HL-60 (cell line): ENCODE data around the gene MIA3.

ENCODE experiments used
- DNase-seq, 2 experiments: peaks; one replicate each; pipeline ENCODE4 v3.0.0-alpha.2; 2010 to 2020; ENCODE audit warnings: low read depth in 1 of 2, low spot score in 1 of 2
- H3K27ac ChIP-seq: fragments of 250-450 bp; sonication (Bioruptor Pico); replicated peaks from 2 replicates; pipeline ENCODE4 v1.5.1; 2020; ENCODE audit warnings: mild to moderate bottlenecking, moderate library complexity
- H3K27me3 ChIP-seq: fragments of 250-450 bp; sonication (Bioruptor Pico); 2 replicates; pipeline ENCODE4 v1.5.1; 2021; ENCODE audit warnings: mild to moderate bottlenecking, moderate library complexity; ENCODE audit not compliant: insufficient read depth, poor library complexity, severe bottlenecking
- H3K4me3 ChIP-seq: replicated peaks from 2 replicates; pipeline ENCODE4 v1.5.1; 2011; ENCODE audit warnings: mild to moderate bottlenecking, control low read depth, low read length; ENCODE audit not compliant: insufficient read depth
- CTCF ChIP-seq: IDR thresholded peaks from one replicate; pipeline ENCODE4 v1.5.1; 2011; ENCODE audit warnings: low read length, control low read depth, inconsistent platforms; ENCODE audit not compliant: insufficient read depth
- GABPA ChIP-seq: IDR thresholded peaks from 2 replicates; pipeline ENCODE4 v1.6.1; 2012; ENCODE audit warnings: low read depth
- POLR2AphosphoS5 ChIP-seq: IDR thresholded peaks from 2 replicates; pipeline ENCODE4 v1.6.1; 2012; ENCODE audit warnings: low read depth
- REST ChIP-seq: IDR thresholded peaks from 2 replicates; pipeline ENCODE4 v1.6.1; 2012; ENCODE audit warnings: low read depth; ENCODE audit not compliant: insufficient replicate concordance
- SPI1 ChIP-seq: IDR thresholded peaks from 2 replicates; pipeline ENCODE4 v1.6.1; 2012; ENCODE audit warnings: low read depth, mild to moderate bottlenecking, borderline replicate concordance

The MIA3 gene

GRCh38 chr1:222632749-222633148, 14.9 kb downstream of the MIA3 start:
- no peak for TF ChIP-seq GABPA
- no peak for TF ChIP-seq REST
- TF ChIP-seq POLR2AphosphoS5: no peak
- TF ChIP-seq CTCF: no peak
- no peak for TF ChIP-seq SPI1
- H3K27me3 ChIP-seq: no peaks in the 10 kb centered on the region
- no peak for DNase-seq
- H3K27ac ChIP-seq: no peak overlapping the region
- H3K4me3 ChIP-seq: no peak overlapping the region

GRCh38 chr1:222634180-222635013, 16.5 kb downstream of the MIA3 start:
- Histone ChIP-seq H3K27ac (peak overlapping the region; percentile 19; the same call in 1 of the 2 replicates), H3K27me3 (no peaks in the 10 kb centered on the region), H3K4me3 (no peak overlapping the region)
- no peak for TF ChIP-seq GABPA
- peak; percentile 78 for TF ChIP-seq CTCF
- peak; percentile 49 to 80 for DNase-seq

GRCh38 chr1:222641269-222641948, 23.5 kb downstream of the MIA3 start:
- Histone ChIP-seq H3K27ac (no peak overlapping the region), H3K4me3 (no peak overlapping the region), H3K27me3 (no peaks in the 10 kb centered on the region)
- DNase-seq: no peak
- no peak for TF ChIP-seq SPI1
- TF ChIP-seq GABPA: no peak
- TF ChIP-seq REST: no peak
- TF ChIP-seq CTCF: no peak
- no peak for TF ChIP-seq POLR2AphosphoS5
